GM19025 (cell line): ENCODE data around the gene VPS13C.

Experiments
- ATAC-seq: cut with Tn5 transposase; IDR thresholded peaks from one replicate; pipeline ENCODE4 v1.9.1; 2021; ENCODE audit warnings: mild to moderate bottlenecking, low read depth, moderate library complexity; ENCODE audit not compliant: unreplicated experiment

Gene VPS13C

GRCh38 chr15:61974118-61974517 is 86.1 kb downstream of the VPS13C start:
- no peak for ATAC-seq

- no peak for ATAC-seq
Observed at GRCh38 chr15:61951949-61952348, 108.3 kb downstream of the VPS13C start.

- no peak for ATAC-seq
Observed at GRCh38 chr15:61946778-61947177, 113.5 kb downstream of the VPS13C start.

GRCh38 chr15:61943992-61944391 is 116.3 kb downstream of the VPS13C start:
- no peak for ATAC-seq

- ATAC-seq: no peak
Observed at GRCh38 chr15:61938249-61938648, 122.0 kb downstream of the VPS13C start.

- ATAC-seq: no peak
Observed at GRCh38 chr15:61936528-61937195, 123.6 kb downstream of the VPS13C start.

- no peak for ATAC-seq
Observed at GRCh38 chr15:61935493-61935892, 124.8 kb downstream of the VPS13C start.

- ATAC-seq: no peak
Observed at GRCh38 chr15:61929452-61929851, 130.8 kb downstream of the VPS13C start.

GRCh38 chr15:61923173-61923572 is 137.1 kb downstream of the VPS13C start:
- ATAC-seq: no peak

- ATAC-seq: no peak
Observed at GRCh38 chr15:61921093-61921492, 139.2 kb downstream of the VPS13C start.

- no peak for ATAC-seq
Observed at GRCh38 chr15:61917457-61917856, 142.8 kb downstream of the VPS13C start.

- ATAC-seq: no peak
Observed at GRCh38 chr15:61916104-61916503, 144.1 kb downstream of the VPS13C start.

GRCh38 chr15:61915640-61916039 is 144.6 kb downstream of the VPS13C start:
- ATAC-seq: no peak

GRCh38 chr15:61910839-61911369 is 149.3 kb downstream of the VPS13C start:
- no peak for ATAC-seq

GRCh38 chr15:61908241-61908640 is 152.0 kb downstream of the VPS13C start:
- ATAC-seq: no peak

GRCh38 chr15:61907753-61908086 is 152.5 kb downstream of the VPS13C start:
- no peak for ATAC-seq

GRCh38 chr15:61906961-61907752 is 153.1 kb downstream of the VPS13C start:
- no peak for ATAC-seq

- ATAC-seq: no peak
Observed at GRCh38 chr15:61893146-61893545, 167.1 kb downstream of the VPS13C start.

GRCh38 chr15:61892140-61892539 is 168.1 kb downstream of the VPS13C start:
- no peak for ATAC-seq

- ATAC-seq: no peak
Observed at GRCh38 chr15:61890106-61890505, 170.1 kb downstream of the VPS13C start.

GRCh38 chr15:61889706-61890105 is 170.5 kb downstream of the VPS13C start:
- no peak for ATAC-seq
